ENCODE data around the gene PTPRG. TPM values are rescaled to one million over a fixed set of nuclear protein-coding genes. Genes with fewer than 3 reads are reported as not detected.

The PTPRG gene
- total RNA-seq, 2 experiments from 2014 or later, result 0.03 to 0.05 TPM

- Histone ChIP-seq H3K27ac (ENCODE audit: low read depth in 1 of 2, low read length in 2 of 2) (no peak overlapping the region), H3K4me1 (ENCODE audit: insufficient read depth, low read length) (no peaks in the 10 kb centered on the region), H3K4me3 (ENCODE audit: low read length) (no peak overlapping the region), H3K9me3 (ENCODE audit: control insufficient read depth in 1 of 2, insufficient read depth in 1 of 2, low read length in 2 of 2) (no peaks in the 10 kb centered on the region), H3K36me3 (ENCODE audit: insufficient read depth, low read length) (no peaks in the 10 kb centered on the region), H3K27me3 (ENCODE audit: control insufficient read depth in 1 of 2, insufficient read depth in 2 of 2, low read length in 2 of 2) (no peaks in the 10 kb centered on the region)
- Mint-ChIP-seq H3K36me3 (ENCODE audit: low read depth) (no peaks in the 10 kb centered on the region), H3K4me3 (no peak overlapping the region), H3K9me3 (no peaks in the 10 kb centered on the region), H3K27me3 (peaks cover 14% of the 10 kb centered on the region), H3K4me1 (ENCODE audit: low read depth) (no peaks in the 10 kb centered on the region), H3K27ac (no peak overlapping the region)
- intact Hi-C loops (cut with DNase I, micrococcal nuclease), result no loop called here
- POLR2A ChIA-PET, result no interaction called here
- ATAC-seq (ENCODE audit: poor library complexity) (no peak), DNase-seq (no peak)
- TF ChIP-seq CTCF (IDR thresholded peaks at IDR 0.05), result no peak
- CTCF ChIA-PET, result no interaction called here
Measured at GRCh38 chr3:61848885-61849284, 287.5 kb downstream of the PTPRG start.

- no peaks in the 10 kb centered on the region for H3K27me3 ChIP-seq (ENCODE audit: control insufficient read depth in 1 of 2, insufficient read depth in 2 of 2, low read length in 2 of 2)
- intact Hi-C loops (cut with DNase I, micrococcal nuclease), result no loop called here
- no peaks in the 10 kb centered on the region for H3K36me3 ChIP-seq (ENCODE audit: insufficient read depth, low read length)
- no peaks in the 10 kb centered on the region for H3K36me3 Mint-ChIP-seq (ENCODE audit: low read depth)
- ChIA-PET POLR2A (no interaction called here), CTCF (no interaction called here)
- H3K4me1 Mint-ChIP-seq (ENCODE audit: low read depth), result no peaks in the 10 kb centered on the region
- no peak overlapping the region for H3K27ac Mint-ChIP-seq
- no peak for TF ChIP-seq CTCF (IDR thresholded peaks at IDR 0.05)
- no peak overlapping the region for H3K4me3 Mint-ChIP-seq
- DNase-seq (no peak), ATAC-seq (ENCODE audit: poor library complexity) (no peak)
- no peaks in the 10 kb centered on the region for H3K4me1 ChIP-seq (ENCODE audit: insufficient read depth, low read length)
- H3K4me3 ChIP-seq (ENCODE audit: low read length), result no peak overlapping the region
- H3K27me3 Mint-ChIP-seq, result peaks cover 8% of the 10 kb centered on the region
- no peaks in the 10 kb centered on the region for H3K9me3 ChIP-seq (ENCODE audit: control insufficient read depth in 1 of 2, insufficient read depth in 1 of 2, low read length in 2 of 2)
- H3K27ac ChIP-seq (ENCODE audit: low read depth in 1 of 2, low read length in 2 of 2), result no peak overlapping the region
- H3K9me3 Mint-ChIP-seq, result no peaks in the 10 kb centered on the region
Measured at GRCh38 chr3:61853912-61854311, 292.5 kb downstream of the PTPRG start.

GRCh38 chr3:61855211-61855610, 293.8 kb downstream of the PTPRG start:
- no peak overlapping the region for H3K27ac ChIP-seq (ENCODE audit: low read depth in 1 of 2, low read length in 2 of 2)
- no peak overlapping the region for H3K4me3 ChIP-seq (ENCODE audit: low read length)
- no peak overlapping the region for H3K4me3 Mint-ChIP-seq
- DNase-seq, result no peak
- H3K9me3 ChIP-seq (ENCODE audit: control insufficient read depth in 1 of 2, insufficient read depth in 1 of 2, low read length in 2 of 2), result no peaks in the 10 kb centered on the region
- ChIA-PET POLR2A (interaction anchor here (0.7 kb wide), 1 partner anchor 570 kb away, joined by 4 read pairs; no protein-coding TSS in a partner anchor), CTCF (no interaction called here)
- H3K27me3 ChIP-seq (ENCODE audit: control insufficient read depth in 1 of 2, insufficient read depth in 2 of 2, low read length in 2 of 2), result no peaks in the 10 kb centered on the region
- TF ChIP-seq CTCF (IDR thresholded peaks at IDR 0.05), result no peak
- no peak for ATAC-seq (ENCODE audit: poor library complexity)
- H3K27ac Mint-ChIP-seq, result no peak overlapping the region
- H3K36me3 ChIP-seq (ENCODE audit: insufficient read depth, low read length), result no peaks in the 10 kb centered on the region
- no peaks in the 10 kb centered on the region for H3K36me3 Mint-ChIP-seq (ENCODE audit: low read depth)
- H3K27me3 Mint-ChIP-seq, result peaks cover 4% of the 10 kb centered on the region
- no peaks in the 10 kb centered on the region for H3K9me3 Mint-ChIP-seq
- intact Hi-C loops (cut with DNase I, micrococcal nuclease), result loop anchor here in 1 of 2 experiments (5.0 kb wide), 1 partner anchor 337 kb away; no protein-coding TSS in a partner anchor
- no peaks in the 10 kb centered on the region for H3K4me1 Mint-ChIP-seq (ENCODE audit: low read depth)
- no peaks in the 10 kb centered on the region for H3K4me1 ChIP-seq (ENCODE audit: insufficient read depth, low read length)

Measured in CD4-positive, alpha-beta T cell (primary cell).